Measurements from ENCODE around the gene PMFBP1.

PMFBP1 gene

DNA sequence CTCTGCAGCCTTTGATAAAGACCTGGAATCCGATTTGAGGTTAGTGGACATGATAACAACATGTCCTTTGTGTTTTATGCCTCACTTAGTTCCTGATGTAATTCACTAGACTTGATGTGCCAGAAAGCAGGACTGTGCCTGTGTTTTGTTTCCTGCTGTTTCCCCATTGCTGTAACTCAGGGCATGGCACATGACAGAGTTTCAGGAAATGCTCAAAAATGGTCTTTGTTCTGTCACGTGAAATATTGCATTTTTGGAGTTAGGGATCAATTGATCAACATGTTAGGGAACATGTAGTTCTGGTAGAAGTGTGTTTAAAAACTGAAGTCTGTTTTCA lies 45.6 kb downstream of the PMFBP1 start:
- DNase-seq, result no peak

DNA sequence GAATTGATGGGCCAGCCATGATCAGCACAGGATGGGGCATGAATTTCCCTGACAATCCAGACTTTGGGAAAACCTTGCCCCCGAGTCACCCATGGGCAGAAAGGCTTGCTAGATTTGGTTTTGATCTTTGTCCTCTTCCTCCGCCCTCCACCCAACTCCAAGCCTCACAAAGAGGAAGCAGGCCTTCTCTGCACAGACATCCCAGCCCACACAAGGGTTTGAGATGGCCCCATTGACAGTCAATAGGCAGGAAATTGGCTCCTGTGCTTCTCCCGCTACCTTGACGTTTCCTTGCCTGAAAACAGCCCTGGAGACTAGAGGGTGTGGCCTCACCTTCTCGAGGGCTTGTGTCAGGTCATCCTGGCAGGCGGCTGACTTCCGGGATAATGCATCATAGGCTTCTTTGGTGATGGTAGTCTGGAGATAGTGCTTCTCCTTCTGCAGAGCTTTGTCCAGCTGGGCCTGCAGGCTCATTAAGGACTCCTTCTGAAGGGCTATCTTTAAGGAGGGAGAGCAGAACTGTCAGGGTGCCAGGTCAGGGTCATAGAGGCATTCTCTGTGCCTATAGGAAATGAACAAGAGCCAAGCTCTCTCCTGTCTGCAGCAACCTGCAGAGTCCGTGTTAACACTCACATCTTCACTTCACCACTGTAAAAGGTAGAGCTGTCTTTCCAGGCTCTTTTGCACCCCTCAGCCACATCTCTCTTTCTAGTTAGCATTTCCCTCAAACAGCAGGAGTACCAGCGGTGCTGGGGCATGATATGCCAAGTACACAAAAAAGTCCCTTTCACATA lies 46.1 kb downstream of the PMFBP1 start:
- DNase-seq, result no peak

DNA sequence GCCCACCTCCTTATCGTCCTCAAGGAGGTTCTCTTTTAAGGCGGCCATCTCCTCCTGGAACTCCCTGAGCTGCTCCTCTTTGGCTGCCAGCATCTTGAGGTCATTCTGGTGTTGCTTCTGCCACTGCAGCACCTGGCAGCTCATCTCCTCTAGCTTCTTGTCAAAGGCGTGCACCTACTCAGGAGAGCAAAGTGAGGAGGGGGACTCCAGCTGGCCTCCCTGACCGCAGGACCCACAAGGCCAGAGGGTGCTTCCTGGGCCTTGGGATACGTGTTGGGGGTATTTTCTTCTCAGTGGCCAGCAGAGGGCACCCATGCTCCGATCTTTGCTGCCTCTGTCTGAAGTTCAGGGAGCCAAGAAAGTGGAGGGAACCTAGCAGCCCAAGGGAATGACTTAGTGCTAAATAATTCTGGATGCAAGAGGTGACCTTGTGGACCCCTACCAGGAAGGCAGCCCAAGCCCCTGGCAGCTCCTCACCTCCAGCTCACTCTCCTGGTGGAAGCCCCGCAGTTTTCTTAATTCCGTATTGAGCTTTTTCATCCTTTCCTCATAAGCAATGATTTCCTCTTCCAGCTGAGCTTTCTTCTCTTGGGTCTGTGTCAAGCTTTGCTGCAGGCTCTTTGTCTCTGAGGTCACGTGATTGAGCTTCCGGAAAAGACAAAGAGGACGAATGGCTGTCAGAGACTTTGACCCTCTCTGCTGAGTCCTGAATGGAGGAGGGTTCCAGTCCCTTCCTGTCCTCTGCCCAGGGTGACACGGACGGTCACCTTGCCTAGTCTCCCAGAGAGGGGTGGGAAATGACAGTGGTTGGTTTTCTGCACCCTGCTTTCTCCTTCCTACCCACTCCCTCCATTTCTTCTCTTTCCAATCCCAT lies 47.0 kb downstream of the PMFBP1 start:
- DNase-seq, result peak; percentile 44

DNA sequence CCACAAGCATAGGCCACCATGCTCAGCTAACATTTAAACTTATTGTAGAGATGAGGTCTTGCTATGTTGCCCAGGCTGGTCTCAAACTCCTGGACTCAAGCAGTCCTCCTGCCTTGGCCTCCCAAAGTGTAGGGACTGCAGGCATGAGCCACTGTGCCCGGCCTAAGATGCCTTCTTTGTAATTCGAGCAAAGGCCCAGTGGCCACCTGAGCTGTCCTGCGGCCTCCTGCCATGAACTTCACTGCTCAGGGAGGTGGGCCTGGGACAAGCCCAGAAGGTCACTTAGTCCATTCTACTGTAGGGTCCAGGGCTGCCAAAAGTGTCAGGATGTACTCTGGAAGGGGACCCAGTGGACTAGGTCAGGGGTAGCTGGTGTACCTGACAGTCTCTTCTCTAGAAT lies 47.8 kb downstream of the PMFBP1 start:
- no peak for DNase-seq

DNA sequence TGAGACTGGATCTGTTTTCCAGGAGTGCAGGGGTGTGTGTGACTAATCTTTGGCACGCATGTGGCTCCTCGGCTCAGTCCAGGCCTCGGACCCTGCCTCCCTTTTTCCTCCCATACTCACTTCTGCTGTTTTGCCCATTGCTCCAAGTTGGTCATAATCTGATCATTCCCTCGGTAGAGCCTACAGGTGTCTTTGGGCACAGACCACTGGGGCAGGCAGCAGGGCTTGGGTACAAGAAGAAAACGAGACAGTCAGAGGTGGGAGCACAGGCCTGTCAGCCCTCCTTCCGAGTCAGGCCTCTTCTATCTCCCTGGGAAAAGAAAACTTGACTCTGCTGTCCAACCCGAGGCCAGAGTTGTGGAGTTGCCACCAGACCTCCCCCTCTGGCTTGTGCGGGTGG lies 48.5 kb downstream of the PMFBP1 start:
- no peak for DNase-seq

DNA sequence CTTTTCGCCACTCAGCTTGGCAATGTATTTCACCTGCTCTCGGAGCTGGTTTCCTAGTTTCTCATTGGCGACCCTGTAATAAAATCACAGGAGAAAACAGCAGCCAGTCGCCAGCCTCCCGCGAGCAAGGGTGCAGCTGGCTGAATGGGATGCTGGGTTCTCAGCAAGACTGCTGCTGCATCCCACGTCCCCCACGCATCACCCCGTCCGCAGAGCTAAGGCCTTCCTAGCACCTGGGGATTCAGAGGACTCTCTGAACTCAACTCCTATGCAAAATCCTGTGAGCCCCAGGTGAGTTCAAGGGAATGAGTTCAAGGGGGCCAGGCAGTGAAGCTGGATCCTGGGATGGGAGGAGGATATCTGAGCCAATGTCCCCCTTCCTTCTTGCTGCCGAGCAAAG lies 49.0 kb downstream of the PMFBP1 start:
- no peak for DNase-seq

DNA sequence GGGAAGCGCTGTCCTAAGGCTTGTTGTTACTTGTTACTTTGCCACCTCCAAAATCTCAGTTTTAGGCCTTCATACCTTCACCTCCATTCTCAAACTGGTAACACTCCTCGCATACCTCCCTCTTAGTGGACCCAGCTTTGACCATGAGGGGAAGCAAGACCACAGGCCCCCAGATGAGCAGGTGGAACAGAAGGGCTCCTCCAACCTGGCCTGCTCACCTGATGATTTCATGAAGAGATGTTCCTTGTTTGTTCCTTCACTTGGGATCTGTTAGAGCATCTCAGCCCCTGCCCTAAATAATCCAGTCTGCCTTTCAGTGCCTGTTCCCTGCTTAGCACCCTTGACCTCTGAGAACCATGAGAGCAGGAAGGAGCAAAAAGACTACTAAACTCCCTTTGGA lies 49.6 kb downstream of the PMFBP1 start:
- no peak for DNase-seq

DNA sequence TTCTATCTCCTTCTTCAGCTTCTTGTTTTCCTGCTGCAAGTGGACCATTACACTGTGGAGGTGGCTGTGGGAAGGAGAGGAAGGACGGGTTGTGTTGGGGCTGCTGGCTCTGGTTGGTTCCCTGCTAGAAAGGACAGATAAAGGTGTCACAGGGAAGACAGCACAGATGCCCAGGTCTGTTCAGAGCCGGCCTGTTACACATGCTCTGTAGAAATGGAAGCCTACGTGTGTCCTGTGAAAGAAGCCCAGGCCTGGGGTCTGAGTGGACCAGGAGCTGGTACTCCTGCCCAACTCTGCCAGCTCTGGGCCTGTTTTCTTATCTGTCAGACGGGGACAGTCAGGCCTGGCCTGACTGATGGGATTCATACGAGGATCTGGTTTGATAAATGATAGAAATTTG lies 51.9 kb downstream of the PMFBP1 start:
- DNase-seq, result no peak

DNA sequence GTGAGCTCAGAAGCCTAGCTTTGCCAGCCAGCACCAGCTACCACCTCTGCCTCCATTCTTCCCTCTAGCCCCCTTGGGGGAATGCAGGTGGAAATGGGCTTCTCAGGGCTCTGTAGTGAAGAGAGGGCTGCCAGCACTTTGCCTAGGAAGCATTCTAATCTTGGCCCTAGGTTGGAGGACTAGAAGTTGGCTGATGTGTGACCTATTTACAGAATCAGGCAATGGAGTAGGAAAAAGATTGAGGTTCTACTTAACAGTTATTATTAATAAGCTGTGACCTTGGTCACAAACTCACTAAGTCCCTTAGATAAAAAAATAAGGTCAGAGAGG lies 58.4 kb downstream of the PMFBP1 start:
- no peak for DNase-seq

DNA sequence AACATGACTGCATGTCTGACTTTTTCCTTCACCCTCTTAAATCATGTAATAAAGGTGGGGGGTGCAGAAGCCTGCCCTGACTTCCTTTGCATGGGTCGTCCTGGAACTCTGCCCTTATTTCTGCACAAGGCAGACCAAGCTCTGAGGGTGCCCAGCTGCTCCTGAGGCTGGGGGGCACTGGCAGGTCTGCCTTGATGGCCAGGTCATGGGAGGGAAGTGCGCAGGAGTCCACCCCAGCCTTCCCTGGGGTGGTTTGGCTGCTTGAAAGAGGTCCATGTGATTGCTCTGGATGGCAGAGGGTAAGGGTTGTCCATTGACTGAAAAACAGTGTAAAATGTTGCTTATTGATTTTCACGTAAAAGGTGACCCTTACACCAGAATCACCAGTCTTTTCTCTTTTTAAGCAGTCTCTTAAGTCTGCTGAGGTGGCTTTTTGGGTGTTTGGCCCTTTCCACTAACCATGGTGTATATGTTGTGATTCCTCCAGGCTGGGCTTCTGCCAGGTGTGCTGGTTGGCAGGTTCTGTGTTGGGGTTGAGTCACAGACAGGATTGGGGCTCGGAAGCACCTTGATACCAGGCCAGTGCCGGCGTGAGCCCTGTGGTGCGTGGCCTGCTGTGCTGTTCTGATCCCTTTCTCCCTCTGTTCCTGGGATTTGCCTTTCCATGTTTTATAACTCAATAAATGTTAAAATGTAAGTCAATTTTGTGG lies 58.9 kb downstream of the PMFBP1 start:
- no peak for DNase-seq

DNA sequence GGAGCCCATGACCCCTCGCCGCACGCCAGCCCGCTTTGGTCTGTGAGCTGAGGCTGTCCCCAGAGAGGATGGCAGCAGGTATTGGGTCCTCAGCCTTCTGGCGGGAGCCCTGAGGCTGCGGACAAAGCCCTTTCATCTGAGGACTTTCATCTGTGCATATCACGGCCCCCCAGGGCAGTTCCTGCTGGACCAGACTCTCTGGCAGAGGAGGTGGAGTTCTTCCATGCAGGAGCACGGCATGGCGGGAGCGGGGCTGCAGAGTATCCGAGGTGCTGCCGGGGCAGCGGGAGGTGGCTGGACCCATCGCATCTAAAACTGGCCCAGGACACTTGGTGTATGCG lies 59.5 kb downstream of the PMFBP1 start:
- DNase-seq, result no peak

DNA sequence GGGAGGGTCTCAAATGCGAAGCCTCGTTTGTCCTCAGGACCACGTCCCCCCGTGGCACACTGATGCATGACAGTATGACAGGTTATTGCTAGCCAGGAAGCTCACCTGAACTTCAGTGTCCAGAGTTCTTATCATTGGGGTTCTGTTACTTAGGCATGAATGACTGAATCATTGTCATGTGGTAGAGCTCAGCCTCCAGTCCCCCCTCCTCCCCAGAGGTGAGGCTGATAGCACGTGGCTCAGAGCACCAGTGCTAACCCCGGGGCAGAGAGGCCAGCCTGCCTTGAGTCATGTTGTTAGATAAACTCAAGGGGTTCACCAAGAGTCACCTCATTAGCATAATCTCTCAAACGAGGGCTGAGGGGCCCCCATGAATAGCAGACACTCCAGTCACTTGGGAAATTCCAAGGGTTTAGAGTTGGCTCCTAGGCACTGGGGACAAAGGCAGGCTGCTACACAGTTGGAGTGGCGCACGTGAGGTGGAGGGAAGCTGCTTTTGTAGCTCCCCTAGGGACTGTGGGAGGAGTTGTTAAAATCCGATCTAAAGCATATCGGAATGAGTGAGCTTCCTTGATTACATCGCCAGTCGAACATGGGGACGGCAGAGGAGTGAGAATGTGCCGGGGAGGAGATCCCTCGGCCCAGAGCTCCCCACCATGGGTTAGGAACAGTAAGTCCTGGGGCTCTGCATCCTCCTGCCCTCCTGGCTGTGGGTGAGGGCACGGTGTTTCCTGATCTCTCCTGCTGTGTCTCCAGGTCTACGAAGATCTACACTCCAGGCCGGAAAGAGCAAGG lies 60.1 kb downstream of the PMFBP1 start:
- DNase-seq, result no peak

DNA sequence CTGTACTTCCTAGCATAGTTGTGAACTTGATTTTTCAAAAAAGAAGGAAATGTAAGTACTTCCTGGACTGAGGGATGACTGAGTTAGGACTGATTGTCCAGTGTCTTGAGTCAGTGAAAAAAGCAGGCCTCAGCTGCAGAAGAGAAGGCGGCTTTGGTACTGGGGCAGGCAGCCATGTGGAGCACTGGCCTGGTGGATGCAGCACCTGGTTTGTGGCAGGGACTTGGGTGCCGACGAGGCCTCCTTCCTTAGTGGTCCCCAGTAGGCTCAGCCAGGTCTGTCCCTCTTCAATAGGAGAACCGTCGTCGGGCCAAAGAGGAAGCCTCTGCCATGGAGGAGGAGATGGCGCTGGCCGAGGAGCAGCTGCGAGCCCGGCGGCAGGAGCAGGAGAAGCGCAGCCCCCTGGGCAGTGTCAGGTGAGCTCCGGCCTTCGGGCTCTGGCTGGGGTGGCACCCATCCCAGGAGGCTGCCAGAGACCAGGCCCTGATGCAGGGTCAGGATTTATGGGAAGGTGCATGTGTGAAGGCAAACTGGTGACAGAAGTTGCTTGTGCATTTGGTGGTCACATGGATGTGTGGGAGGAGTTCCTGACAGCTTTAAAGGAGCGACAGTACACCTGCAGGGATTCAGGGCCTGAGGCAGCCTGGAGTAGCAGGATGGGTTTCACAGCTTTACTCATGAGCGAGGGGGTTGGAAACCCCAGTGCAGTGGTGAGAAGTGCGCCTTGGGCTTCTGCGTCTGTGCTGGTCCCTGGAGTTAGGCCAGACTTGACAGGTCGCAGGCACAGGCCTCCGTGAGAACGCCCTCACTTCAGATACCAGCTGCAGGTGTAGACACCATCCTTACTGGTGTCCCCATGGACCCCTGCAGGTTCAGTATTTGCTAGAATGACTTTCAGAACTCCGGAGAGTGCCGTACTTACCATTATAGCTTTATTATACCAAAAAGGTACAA lies 61.0 kb downstream of the PMFBP1 start:
- DNase-seq, result no peak

DNA sequence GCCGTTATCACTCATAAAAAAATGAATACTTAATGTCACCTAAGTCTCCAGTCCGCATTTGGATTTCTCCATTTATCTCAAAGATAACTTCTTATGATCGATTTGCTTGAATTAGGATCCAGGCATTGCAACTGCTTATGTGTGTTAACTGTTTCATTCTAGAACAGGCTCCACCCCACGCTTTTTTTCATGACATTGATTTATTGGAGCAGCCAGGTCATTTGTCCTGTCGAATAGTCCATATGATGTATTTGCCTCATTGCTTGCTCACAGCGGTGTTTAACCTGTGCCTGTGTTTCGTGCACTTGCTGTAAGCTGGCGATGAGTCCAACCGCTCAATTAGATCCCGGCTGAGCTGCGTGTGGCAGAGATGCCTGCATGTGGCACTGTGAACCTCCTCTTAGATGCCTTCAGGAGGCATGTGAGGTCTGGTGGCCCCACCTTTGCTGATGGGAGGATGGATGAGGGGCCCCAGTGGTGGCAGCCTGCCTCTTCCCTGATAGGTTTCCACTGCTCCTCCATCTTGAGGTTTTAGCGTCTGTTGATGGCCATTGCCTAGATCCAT lies 61.9 kb downstream of the PMFBP1 start:
- no peak for DNase-seq

DNA sequence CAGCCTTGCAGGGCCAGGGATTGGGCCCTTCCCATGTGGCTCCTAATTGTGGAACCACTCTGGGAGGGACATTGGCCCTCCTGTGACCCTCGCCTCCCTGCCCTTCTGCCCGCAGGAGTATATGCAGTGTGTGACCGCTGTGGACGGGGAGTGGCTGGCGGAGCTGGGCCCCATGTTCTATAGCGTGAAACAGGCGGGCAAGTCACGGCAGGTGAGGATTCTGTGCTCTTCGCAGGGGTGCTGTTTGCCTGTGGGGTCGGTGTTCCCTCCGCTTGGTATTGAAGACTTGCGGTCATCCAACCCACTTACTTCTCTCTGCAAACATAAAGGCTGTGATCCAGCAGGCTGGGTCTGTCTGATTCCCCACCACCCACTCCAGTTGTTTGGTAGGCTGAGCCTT lies 62.7 kb downstream of the PMFBP1 start:
- no peak for DNase-seq

DNA sequence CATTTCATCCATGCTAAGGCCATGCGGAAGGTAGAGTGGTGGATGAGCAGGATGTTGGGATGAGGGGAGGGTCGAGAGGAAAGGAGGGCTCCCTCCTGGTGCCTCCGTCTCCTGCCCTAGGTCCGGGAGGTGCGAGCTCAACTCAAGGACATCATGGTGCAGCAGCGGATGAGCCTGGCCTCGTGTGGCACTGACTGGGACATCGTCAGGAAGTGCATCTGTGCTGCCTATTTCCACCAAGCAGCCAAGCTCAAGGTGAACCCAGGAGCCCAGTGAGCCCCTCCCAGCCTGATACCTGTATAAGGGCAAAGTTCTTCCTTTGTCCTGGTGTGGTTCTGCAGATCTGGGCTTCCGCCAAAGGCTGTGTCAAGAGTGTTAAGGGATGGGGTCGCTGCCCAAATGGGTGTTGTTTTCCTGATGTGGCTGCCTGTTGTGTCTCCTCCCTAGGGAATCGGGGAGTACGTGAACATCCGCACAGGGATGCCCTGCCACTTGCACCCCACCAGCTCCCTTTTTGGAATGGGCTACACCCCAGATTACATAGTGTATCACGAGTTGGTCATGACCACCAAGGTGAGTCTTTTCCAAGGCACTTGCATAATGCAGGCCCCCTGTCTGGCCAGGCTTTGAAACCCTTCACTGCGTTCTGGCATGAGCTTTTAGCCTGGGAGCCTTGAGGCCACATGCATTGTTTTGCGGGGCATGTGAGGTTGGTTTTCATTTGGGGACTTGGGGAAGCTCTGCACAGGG lies 63.4 kb downstream of the PMFBP1 start:
- no peak for DNase-seq

DNA sequence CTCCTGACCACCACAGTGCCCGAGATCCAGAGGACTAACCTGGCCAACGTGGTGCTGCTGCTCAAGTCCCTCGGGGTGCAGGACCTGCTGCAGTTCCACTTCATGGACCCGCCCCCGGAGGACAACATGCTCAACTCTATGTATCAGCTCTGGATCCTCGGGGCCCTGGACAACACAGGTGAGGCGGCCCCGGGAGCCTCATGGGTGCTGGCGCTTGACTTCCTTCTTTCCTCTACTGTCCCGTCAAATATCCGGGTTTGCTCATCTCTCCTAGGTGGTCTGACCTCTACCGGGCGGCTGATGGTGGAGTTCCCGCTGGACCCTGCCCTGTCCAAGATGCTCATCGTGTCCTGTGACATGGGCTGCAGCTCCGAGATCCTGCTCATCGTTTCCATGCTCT lies 64.6 kb downstream of the PMFBP1 start:
- DNase-seq, result no peak

DNA sequence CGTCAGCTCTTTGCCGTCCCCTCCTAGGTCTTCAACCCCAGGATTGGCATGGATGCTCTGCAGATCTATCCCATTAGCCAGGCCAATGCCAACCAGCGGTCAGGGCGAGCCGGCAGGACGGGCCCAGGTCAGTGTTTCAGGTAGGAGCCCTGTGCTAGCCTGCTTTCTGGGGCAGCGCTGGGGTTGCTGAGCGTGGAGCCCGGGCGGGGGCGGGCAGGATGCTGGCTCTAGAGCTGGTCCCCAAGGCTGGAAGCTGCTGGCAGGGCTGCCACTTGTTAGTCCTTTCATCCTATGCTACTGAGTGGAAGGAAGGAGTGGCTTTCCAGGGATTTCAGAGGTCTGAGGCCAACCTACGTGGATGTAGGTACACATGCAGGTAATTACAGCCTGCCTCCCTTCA lies 66.0 kb downstream of the PMFBP1 start:
- no peak for DNase-seq

DNA sequence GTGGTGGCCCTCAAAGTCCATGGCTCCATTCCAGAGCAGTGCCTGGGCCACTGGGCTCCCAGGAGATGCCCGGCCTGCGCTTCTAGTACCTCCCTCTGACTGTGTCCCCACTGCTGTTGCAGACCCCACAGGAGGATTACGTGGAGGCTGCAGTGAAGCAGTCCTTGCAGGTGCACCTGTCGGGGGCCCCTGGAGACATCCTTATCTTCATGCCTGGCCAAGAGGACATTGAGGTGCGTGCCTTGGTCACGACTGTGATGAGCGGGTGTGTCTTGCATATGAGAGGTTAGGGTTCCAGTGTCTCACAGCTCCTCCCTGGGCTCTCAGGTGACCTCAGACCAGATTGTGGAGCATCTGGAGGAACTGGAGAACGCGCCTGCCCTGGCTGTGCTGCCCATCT lies 67.0 kb downstream of the PMFBP1 start:
- DNase-seq, result no peak

DNA sequence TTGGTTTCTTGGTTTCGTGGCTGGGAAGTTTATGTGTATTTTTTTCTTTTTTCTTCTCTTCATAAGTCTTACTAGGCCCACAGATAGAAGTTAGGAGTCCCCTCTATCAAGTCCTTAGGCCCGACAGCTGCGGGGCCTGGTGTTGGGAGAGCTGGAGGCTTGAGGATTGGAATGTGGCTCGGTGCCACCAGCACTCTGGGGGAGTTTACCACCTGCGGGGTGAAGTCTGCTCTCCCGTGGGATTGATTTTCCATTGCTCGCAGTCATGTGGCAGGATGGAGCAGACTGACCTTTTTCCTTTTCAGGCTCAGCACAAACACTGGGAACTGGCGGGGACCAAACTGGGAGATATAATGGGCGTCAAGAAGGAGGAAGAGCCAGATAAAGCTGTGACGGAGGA lies 70.8 kb downstream of the PMFBP1 start:
- no peak for DNase-seq

DNA sequence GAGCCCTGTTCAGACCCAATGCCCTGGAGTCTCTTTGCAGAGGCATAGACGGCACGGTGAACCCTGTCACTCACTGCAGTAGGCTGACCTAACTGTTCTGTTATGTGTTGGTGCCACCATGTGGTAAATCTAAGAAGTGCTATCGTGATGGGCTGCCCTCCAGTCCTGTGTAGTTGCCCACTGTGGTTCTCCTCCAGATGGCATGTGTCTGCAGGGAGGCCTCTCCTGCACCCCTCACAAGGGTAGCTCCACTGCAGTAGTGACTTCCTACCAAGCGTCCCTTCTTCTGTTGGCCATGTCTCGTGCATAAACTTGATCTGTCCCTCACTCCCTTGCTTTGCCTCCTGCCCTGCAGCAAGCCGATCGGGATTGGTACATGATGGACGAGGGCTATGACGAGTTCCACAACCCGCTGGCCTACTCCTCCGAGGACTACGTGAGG lies 72.6 kb downstream of the PMFBP1 start:
- no peak for DNase-seq
